ENCODE measurements around the gene ISCU.

GRCh38 chr12:108547686-108548085, 14.7 kb upstream of the ISCU start:
- TF ChIP-seq CTCF (IDR thresholded peaks at IDR 0.05) (no peak), CHD2 (IDR thresholded peaks at IDR 0.05; ENCODE audit: low read length, partially characterized antibody) (no peak), ELF1 (IDR thresholded peaks at IDR 0.05) (no peak), FOXJ3 (CRISPR knock-in tag; IDR thresholded peaks at IDR 0.05) (no peak), POLR2AphosphoS5 (IDR thresholded peaks at IDR 0.05; ENCODE audit: low read depth, low read length) (no peak), NFIC (IDR thresholded peaks at IDR 0.05; ENCODE audit: borderline replicate concordance) (no peak), EP300 (IDR thresholded peaks at IDR 0.05; ENCODE audit: borderline replicate concordance in 1 of 2, low read depth in 1 of 2, low read length in 1 of 2) (no peak), YY1 (IDR thresholded peaks at IDR 0.05; ENCODE audit: low read depth) (no peak), SIN3A (IDR thresholded peaks at IDR 0.05; ENCODE audit: borderline replicate concordance, low read depth, low read length) (no peak), TAF1 (IDR thresholded peaks at IDR 0.05; ENCODE audit: borderline replicate concordance, low read depth, low read length) (no peak), EZH2phosphoT487 (IDR thresholded peaks at IDR 0.05; ENCODE audit: borderline replicate concordance, low read depth) (no peak), MXI1 (IDR thresholded peaks at IDR 0.05; ENCODE audit: low read depth, low read length) (no peak)
- TF ChIP-seq, protein P1, sequence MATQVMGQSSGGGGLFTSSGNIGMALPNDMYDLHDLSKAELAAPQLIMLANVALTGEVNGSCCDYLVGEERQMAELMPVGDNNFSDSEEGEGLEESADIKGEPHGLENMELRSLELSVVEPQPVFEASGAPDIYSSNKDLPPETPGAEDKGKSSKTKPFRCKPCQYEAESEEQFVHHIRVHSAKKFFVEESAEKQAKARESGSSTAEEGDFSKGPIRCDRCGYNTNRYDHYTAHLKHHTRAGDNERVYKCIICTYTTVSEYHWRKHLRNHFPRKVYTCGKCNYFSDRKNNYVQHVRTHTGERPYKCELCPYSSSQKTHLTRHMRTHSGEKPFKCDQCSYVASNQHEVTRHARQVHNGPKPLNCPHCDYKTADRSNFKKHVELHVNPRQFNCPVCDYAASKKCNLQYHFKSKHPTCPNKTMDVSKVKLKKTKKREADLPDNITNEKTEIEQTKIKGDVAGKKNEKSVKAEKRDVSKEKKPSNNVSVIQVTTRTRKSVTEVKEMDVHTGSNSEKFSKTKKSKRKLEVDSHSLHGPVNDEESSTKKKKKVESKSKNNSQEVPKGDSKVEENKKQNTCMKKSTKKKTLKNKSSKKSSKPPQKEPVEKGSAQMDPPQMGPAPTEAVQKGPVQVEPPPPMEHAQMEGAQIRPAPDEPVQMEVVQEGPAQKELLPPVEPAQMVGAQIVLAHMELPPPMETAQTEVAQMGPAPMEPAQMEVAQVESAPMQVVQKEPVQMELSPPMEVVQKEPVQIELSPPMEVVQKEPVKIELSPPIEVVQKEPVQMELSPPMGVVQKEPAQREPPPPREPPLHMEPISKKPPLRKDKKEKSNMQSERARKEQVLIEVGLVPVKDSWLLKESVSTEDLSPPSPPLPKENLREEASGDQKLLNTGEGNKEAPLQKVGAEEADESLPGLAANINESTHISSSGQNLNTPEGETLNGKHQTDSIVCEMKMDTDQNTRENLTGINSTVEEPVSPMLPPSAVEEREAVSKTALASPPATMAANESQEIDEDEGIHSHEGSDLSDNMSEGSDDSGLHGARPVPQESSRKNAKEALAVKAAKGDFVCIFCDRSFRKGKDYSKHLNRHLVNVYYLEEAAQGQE (IDR thresholded peaks at IDR 0.05; ENCODE audit: low read depth, low read length), result no peak
- TF ChIP-seq, protein P2, sequence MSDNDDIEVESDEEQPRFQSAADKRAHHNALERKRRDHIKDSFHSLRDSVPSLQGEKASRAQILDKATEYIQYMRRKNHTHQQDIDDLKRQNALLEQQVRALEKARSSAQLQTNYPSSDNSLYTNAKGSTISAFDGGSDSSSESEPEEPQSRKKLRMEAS (IDR thresholded peaks at IDR 0.05; ENCODE audit: low read depth), result no peak

Data from SK-N-SH (cell line).